ENCODE results near the gene NKX6-2.

GRCh38 chr10:132826524-132827422 is 40.8 kb upstream of the NKX6-2 start:
- TF ChIP-seq CTCF (IDR thresholded peaks at IDR 0.05) (no peak), POLR2A (IDR thresholded peaks at IDR 0.05) (no peak)

Data from thyroid gland (tissue), 4 donors.